HG03575 (cell line): ENCODE results near the gene PPP1R13L.
"Not testable (repeated sequence)": the region's sequence is repeated elsewhere in the genome, so short reads cannot be mapped to it uniquely, and the experiment has no call there.

Experiments
- ATAC-seq: cut with Tn5 transposase; IDR thresholded peaks from one replicate; pipeline ENCODE4 v1.9.1; 2021; ENCODE audit not compliant: unreplicated experiment, insufficient number of reproducible peaks, low FRiP score; ENCODE audit errors: extremely low read depth

Gene PPP1R13L

DNA sequence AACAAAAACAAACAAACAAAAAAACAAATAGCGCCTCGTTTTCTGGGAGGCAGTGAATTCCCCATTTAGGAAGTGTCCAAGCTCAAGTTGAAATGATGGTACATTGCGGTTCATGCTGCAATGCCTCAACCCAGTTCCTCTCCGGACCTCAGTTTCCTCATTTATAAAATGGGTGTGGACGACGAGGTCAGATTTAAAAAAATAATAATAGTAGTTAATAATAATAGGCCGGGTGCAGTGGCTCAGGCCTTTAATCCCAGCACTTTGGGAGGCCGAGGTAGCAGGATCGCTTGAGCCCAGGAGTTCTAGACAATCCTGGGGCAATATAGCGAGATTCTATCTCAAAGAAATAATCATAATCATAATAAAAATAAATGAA is 34.3 kb upstream of the PPP1R13L start:
- no peak for ATAC-seq

DNA sequence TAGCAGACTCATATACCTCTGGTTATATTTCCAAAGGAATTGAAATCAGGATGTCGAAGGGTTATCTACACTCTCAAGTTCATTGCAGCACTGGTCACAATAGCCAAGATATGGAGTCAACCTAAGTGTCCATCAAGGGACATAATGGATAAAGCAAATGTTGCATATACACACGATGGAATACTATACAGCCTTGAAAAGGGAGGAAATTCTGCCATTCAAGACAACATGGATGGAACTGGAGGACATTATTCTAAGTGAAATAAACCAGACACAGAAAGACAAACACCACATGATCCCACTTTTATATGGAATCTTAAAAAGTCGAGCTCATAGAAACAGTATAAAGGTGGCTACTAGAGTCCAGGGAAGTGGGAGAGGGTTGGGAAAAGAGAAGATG is 32.5 kb upstream of the PPP1R13L start:
- no peak for ATAC-seq

DNA sequence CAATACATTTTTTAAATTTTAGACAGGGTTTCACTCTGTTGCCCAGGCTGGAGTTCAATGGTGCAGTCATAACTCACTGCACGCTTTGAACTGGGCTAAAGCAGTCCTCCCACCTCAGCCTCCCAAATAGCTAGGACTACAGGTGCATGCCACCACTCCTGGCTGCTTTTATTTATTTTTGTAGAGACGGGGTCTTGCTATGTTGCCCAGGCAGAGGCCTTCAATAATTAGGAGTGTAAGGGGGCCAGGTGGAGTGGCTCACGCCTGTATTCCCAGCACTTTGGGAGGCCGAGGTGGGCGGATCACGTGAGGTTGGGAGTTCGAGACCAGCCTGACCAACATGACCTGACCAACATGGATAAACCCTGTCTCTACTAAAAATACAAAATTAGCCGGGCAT is 27.7 kb upstream of the PPP1R13L start:
- not testable (repeated sequence) for ATAC-seq

DNA sequence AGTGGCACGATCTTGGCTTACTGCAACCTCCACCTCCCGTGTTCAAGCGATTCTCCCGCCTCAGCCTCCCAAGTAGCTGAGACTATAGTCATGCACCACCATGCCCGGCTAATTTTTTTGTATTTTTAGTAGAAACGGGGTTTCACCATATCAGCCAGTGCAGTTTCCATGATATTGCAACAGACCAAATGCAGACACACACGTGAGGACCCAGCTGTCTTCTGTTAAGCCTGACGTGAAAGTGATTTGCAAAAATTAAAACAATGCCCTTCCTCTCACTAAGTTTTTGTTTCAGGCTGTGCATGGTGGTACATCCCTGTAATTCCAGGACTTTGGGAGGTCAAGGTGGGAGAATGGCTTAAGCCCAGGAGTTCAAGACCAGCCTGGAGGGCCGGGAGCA is 26.1 kb upstream of the PPP1R13L start:
- ATAC-seq = not testable (repeated sequence)

DNA sequence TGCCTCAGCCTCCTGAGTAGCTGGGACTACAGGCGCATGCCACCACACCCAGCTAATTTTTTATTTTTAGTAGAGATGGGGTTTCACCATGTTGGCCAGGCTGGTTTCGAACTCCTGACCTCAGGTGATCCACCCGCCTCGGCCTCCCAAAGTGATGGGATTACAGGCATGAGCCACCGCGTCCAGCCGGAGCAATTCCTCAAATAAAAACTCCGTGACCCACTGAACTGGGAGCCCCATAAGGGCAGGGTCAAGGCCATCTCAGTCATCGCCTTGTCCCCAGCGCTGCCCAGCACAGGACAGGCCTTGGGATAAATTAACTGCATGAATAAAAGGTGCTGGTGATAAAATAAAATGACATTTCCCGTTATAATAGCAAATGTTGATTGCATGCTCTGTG is 25.0 kb upstream of the PPP1R13L start:
- not testable (repeated sequence) for ATAC-seq

DNA sequence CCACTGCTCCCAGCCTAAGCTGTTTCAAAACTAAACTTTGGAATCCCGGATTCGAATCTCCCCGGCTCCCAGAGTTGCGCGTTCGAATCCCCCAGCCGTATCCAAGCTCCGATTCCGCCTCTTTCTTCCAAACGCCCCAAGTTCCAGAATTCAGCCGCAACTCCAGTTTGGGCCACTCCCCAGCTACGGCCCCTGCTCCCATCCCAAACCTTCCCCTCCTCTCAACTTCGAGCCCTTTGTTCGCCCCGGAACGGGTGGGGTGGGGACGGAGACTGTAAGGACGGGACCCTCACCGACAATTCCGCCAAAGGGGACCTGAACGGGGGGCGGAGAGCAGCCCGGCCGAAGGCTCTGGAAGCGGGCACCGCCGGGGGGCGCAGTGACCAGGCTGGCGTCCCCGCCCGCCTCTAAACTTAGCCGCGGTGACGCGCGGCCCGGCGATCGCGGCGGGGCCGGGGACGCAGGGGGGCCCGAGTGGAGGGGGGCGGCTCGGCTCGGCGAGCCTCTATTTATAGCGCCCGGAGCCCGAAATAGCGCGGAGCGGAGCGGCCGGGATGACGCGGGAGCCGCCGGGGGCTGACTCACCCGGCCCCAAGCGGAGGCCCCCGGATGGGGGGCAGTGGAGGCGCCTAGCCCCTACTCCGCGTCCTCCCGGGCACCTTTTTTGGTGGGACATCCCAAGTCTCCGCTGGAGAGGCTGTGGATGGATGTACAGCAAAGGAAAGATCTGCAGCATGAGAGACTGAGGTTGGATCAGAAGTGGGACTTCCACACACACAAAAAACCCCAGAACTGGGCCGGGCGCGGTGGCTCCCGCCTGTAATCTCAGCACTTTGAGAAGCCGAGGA is 23.7 kb upstream of the PPP1R13L start:
- no peak for ATAC-seq

DNA sequence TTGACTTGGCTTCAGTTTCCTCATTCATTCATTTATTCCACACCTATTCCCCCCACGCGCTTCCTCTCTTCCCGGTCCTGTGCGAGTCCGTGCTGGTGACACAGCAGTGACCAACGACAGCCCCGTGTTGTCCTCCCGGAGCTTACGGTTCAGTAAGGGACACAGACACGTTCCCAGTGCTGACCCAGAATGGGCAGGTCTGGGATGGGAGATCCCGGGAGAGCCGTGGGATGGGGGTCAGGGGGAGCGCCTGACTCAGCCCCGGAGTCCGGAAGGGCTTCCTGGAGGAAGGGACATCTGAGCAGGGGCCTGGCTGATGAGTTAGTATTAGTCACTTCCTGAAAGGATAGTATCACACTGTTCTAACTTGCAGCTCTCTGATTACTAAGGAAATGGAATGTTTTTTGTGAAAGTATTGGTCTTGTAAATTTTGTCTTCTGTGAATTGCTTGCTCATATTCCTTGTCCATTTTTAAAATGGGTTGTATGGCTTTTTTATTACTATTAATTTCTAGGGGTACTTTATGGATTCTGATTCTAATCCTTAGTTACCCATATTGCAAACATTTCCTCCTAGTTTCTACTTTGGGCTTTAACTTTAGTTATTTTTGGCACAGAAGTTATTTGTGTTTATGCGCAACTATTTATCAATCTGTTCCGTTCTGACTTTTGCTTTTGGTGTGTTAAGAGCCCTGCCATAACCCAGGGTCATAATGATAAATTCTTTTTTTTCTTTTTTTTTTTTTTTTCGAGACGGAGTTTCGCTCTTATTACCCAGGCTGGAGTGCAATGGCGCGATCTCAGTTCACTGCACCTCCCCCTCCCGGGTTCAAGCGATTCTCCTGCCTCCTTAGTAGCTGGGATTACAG is 19.6 kb upstream of the PPP1R13L start:
- no peak for ATAC-seq

DNA sequence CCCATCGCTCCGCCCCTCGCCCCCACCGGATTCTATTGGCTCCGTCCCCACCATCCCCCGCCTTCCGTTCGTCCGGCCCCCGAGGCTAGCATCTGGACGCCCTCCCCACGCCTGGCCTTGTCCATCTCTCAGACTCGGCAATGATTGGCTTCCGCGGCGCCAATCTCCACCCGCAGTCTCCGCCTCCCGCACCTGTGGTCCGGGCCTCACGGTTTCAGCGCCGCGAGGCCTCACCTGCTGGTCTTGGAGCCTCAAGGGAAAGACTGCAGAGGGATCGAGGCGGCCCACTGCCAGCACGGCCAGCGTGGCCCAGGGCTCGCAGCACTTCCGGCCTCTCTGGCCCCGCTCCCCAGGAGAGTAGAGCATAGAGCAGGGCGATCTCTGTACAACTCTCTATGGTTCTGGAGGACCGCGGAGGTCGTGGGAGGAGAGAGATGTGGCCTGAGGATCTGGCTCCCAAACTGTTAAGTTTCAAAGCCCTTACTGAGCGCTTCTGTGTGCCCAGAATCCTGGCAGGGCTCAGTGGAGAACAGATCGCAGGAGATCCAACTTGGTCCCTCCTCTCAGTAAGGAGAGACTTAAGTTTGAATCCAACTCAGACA is 18.8 kb upstream of the PPP1R13L start, which contains the start of gene ERCC1:
TSS of gene ERCC1 (minus strand) at position 329 of the 602 bp plus-strand sequence. CDS start 543 bp downstream, outside the sequence.
- no peak for ATAC-seq

DNA sequence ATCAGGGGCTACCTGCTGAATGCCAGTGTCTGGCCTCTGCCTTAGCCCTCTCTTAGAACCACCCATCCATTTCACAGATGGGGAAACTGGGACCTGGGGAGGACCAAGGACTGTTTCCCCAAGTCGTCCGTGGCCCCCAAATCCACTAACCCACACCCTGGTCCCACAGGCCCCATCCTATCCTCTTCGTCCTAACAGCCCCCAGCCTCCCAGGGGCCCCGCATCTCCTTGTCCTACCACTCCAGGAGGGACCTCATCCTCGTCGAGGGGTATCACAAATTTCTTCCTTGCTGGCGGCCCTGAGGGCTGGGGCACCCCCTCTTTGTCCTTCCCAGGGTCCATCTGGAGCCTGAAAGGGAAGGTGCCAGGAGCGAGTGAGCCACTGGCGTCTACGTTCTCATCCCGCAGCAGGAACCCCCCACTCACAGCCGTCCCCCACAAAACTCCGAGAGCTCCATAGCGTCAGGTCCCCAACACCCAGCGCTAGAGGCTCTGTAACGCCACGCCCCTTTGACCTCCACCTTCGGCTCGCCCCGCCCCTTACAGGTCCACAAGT is 18.2 kb upstream of the PPP1R13L start:
- no peak for ATAC-seq

DNA sequence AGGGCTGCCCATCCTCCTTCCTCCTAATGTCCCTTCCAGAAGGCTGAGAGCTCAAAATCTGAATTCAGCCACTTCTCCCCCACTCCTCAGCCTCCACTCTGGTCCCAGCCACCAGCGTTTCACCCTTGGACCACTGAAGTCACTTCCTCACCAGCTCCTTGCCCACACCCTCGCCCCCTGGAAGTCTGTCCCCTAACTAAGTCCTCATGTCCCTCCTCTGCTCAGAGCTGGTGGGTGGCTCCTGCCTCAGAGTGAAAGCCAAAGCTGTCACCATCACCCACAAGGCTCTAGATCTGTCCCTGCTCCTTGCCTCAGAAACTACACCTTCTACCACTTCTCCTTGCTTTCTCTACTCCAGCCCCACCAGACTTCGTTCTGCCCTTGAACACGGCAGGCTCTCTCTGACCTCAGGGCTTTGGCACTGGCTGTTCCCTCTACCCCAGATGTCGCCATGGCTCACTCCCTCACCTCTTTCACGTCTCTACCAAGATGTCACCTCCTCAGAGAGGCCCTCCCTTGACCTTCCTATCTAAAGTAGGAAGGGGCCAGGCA is 17.2 kb upstream of the PPP1R13L start:
- no peak for ATAC-seq

DNA sequence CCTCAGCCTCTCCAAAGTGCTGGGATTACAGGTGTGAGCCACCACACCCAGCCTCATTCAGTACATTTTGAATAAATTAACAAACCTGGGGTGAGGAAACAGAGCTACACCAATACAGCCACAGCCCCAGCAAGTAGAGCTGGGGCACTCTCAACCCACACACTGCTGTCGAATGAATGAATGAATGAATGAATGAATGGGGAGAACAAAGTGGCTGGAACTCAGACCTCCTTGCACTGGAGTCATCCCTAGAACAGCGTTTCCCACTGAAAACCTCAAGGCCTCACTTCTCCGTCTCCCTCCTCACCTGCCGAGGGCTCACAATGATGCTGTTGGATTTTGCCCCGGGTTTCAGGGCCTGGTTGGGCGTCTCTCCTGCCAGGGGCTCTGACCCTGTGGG is 16.0 kb upstream of the PPP1R13L start:
- no peak for ATAC-seq

DNA sequence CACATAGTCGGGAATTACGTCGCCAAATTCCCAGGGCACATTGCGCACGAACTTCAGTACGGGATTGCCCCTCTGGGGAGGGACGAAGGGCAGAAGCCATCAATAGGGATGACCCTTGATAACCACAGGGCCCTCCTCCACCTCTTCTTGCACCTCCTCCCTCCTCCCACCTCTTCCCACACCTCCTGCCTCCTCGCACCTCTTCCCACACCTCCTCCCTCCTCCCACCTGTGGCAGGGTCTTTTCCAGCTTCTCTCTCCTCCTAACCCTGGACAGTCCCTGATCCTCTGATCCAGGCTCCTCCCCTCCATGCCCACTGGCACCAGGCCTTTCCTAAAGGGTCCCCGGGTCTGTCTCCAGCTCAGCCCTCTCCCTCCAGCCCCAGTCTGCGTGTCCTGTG is 15.5 kb upstream of the PPP1R13L start:
- no peak for ATAC-seq

DNA sequence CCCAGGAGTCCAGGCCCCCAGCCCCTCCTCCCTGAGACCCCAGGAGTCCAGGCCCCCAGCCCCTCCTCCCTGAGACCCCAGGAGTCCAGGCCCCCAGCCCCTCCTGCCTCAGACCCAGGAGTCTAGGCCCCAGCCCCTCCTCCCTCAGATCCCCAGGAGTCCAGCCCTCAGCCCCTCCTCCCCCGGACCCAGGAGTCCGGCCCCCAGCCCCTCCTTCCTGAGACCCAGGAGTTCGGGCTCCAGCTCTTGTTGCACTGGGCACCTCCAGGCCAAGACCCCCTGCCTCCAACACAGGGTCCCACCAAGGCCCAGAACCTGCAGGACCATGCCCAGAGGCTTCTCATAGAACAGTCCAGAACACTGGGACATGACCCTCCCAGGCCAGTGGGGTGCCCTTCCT is 15.0 kb upstream of the PPP1R13L start:
- ATAC-seq = no peak

DNA sequence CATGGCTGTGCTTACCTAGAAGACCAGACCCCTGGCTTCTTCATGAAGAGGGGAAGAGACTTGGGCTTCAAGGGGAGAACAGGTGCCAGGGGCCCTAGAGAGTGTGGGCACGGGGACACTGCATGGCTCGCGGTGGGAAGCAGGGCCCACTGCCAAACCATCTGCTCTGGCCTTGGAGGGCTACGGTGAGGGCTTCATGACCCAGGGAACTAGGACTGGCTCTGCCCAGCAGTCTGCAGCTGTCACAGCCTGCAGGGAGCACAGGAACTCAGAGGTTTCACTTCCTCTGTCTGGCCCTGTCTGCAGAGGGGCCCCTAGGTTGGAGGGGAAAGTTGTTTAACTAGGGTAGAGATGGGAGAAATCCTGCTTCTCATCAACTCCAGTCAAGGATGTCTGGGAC is 14.5 kb upstream of the PPP1R13L start:
- no peak for ATAC-seq

DNA sequence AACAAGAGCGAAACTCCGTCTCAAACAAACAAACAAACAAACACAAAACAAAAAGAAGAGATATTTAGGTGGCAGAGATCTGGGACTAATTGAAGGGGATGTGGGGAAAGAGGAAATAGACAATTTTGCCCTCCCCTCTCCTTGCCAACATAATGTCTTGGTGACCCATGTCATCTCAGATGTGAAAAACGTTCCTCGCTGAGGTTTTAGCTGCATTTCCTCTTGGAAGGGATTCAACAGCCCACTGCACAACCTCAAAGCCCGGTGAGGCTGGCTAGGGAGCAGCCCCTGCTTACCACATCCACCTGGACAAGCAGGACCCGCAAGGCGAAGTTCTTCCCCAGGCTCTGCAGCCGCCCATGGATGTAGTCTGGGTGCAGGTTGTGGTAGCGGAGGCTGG is 13.9 kb upstream of the PPP1R13L start:
- no peak for ATAC-seq

DNA sequence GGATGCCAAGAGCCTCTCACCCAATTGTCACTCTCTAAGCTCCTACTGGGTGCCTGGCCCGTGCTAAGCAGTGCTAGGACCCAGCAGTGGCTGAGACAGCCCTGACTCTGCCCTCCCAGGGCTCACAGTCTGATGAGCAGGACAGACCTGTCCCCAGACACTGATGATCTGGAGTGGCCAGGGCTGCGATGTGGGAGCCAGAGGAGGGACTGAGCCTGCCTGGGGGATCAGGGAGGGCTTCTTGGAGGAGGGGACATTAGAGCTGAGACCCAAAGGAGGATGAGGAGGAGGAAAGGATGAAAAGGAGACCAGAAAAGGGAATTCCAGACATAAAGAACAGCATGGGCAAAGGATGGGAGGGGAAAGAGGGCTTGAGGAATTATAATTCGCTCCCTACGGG is 12.3 kb upstream of the PPP1R13L start:
- no peak for ATAC-seq

DNA sequence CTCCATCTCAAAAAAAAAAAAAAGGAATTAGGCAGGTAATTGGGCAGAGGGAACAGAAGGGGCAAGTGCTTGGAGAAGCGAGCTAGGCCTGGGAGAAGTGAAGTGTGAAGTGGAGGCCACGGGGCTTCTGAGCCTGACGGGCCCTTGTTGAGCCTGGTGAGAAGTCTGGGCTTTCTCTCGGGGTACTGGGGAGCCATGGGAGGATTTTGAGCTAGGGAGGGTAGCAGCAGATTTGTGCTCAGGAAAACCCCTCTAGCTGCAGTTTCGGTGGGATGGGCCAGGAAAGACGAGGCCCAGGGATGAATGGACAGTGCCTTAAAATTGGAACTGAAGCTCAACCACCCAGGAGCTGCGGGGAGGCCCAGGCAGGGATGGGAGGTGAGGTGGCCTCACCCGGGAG is 9.6 kb upstream of the PPP1R13L start:
- no peak for ATAC-seq

DNA sequence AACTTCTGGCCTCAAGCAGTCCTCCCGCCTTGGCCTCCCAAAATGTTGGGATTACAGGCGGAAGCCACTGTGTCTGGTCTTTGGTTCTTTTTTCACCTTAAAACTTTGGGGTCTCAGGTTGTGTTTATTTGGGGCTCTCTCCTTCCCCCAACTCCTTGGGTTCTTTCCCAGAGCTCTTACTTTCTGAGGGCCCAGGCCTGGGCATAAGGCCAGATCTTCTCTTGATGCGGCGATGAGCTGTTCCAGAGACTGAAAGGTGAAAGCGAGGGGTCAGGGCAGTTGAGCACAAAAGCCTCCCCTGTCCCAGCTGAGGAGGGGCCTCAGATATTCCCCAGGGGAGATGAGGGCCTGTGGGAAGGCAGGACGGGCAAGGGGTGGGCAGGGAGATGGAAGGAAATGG is 8.6 kb upstream of the PPP1R13L start:
- ATAC-seq = no peak

DNA sequence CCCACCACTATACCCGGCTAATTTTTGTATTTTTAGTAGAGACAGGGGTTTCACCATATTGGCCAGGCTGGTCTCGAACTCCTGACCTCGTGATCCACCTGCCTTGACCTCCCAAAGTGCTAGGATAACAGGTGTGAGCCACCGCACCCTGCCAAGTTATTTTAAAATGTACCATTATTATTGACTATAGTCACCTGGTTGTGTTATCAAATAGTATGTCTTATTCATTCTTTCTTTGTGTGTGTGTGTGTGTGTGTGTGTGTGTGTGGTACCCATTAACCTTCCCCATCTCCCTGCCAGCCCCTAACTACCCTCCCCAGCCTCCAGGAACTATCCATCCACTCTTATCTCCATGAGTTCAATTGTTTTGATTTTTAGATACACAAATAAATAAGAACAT is 5.5 kb upstream of the PPP1R13L start:
- ATAC-seq = not testable (repeated sequence)
